Measurements from ENCODE around the gene USP47. TPM values are rescaled to one million over a fixed set of nuclear protein-coding genes. Genes with fewer than 3 reads are reported as not detected.

USP47 gene
- total RNA-seq, 2 experiments from 2014 or later: 42.2 to 44.1 TPM

DNA sequence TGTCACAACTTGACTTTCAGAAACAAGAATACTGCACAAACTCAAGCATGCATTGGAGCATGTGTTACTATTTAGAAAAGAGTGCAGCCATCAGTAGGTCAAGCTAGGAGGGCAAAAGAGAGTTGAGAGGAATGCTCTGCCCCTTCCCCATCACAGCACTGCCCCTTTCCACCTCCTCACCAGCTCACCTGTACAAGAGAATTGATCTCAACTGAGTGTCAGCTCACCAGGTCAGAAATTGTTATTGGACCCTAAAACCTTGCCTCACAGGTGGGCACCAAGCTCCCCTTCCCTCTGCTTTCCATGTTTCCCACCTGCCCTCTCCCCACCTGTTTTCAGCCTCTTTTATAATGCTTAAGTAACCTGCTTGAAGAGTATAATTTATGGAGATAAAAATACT lies 117.8 kb downstream of the USP47 start:
- no peaks in the 10 kb centered on the region for H3K9me3 ChIP-seq (ENCODE audit: low read length)
- POLR2A ChIA-PET: interaction anchor here (0.7 to 1.4 kb wide), 2 partner anchors 12 to 727 kb away, joined by 3 to 4 read pairs; no protein-coding TSS in a partner anchor
- BruUV-seq (replicated peaks): no TSS peak
- no peak overlapping the region for H3K27ac ChIP-seq (ENCODE audit: low read depth, low read length, poor library complexity, severe bottlenecking)
- CTCF ChIA-PET (ENCODE audit: unreplicated experiment): no interaction called here
- no peaks in the 10 kb centered on the region for H4K20me1 ChIP-seq (ENCODE audit: insufficient read depth, low read length)
- H2AFZ ChIP-seq (ENCODE audit: low read length): no peak overlapping the region
- intact Hi-C loops (cut with micrococcal nuclease; ENCODE audit: unreplicated experiment): no loop called here
- H3K4me2 ChIP-seq (ENCODE audit: low read length): no peak overlapping the region
- no peaks in the 10 kb centered on the region for H3K4me1 ChIP-seq (ENCODE audit: insufficient read depth, low read length, poor library complexity, severe bottlenecking)
- TF ChIP-seq, protein P1, sequence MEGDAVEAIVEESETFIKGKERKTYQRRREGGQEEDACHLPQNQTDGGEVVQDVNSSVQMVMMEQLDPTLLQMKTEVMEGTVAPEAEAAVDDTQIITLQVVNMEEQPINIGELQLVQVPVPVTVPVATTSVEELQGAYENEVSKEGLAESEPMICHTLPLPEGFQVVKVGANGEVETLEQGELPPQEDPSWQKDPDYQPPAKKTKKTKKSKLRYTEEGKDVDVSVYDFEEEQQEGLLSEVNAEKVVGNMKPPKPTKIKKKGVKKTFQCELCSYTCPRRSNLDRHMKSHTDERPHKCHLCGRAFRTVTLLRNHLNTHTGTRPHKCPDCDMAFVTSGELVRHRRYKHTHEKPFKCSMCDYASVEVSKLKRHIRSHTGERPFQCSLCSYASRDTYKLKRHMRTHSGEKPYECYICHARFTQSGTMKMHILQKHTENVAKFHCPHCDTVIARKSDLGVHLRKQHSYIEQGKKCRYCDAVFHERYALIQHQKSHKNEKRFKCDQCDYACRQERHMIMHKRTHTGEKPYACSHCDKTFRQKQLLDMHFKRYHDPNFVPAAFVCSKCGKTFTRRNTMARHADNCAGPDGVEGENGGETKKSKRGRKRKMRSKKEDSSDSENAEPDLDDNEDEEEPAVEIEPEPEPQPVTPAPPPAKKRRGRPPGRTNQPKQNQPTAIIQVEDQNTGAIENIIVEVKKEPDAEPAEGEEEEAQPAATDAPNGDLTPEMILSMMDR (conservative IDR thresholded peaks at IDR 0.05; ENCODE audit: low read length): no peak
- no peak for TF ChIP-seq EZH2phosphoT487 (IDR thresholded peaks at IDR 0.05; ENCODE audit: borderline replicate concordance, low read depth, low read length)
- peaks cover 33% of the 10 kb centered on the region for H3K36me3 ChIP-seq (ENCODE audit: insufficient read depth, low read length)
- H3K79me2 ChIP-seq (ENCODE audit: insufficient read depth, low read depth, low read length): no peaks in the 10 kb centered on the region
- DNase-seq (ENCODE audit: low spot score): no peak
- H3K9me2 ChIP-seq (ENCODE audit: insufficient read depth, low read length): no peaks in the 10 kb centered on the region
- no peak overlapping the region for H3K4me3 ChIP-seq (ENCODE audit: low read depth, low read length, poor library complexity, severe bottlenecking)

DNA sequence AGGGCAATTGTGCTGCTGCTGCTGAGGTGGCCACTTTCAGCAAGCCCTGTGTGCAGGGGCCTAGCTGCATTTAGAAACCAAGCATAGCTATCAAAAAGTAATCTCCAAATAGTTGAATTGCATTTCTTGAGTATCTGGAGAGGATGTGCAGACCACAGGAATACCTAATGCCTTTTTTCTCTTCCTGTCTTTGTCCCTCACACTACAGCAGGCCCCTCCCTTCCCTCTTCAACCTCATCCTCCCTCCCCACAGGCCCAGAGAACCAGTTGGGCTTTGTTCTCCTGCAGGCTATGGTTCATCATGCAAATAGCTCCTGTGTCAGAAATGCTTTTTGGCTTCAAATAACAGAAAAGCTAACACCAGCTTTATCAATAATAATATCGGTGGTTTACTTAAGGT lies 118.9 kb downstream of the USP47 start:
- H3K9me3 ChIP-seq (ENCODE audit: low read length): no peaks in the 10 kb centered on the region
- BruUV-seq (replicated peaks): no TSS peak
- TF ChIP-seq, protein P1 (conservative IDR thresholded peaks at IDR 0.05; ENCODE audit: low read length): no peak
- no peak for TF ChIP-seq EZH2phosphoT487 (IDR thresholded peaks at IDR 0.05; ENCODE audit: borderline replicate concordance, low read depth, low read length)
- H3K9me2 ChIP-seq (ENCODE audit: insufficient read depth, low read length): no peaks in the 10 kb centered on the region
- ChIA-PET CTCF (ENCODE audit: unreplicated experiment) (no interaction called here), POLR2A (interaction anchor here (1.4 kb wide), 1 partner anchor 14 kb away, joined by 4 read pairs; no protein-coding TSS in a partner anchor)
- no peak for DNase-seq (ENCODE audit: low spot score)
- no peak overlapping the region for H3K27ac ChIP-seq (ENCODE audit: low read depth, low read length, poor library complexity, severe bottlenecking)
- no peaks in the 10 kb centered on the region for H3K79me2 ChIP-seq (ENCODE audit: insufficient read depth, low read depth, low read length)
- H4K20me1 ChIP-seq (ENCODE audit: insufficient read depth, low read length): no peaks in the 10 kb centered on the region
- H2AFZ ChIP-seq (ENCODE audit: low read length): no peak overlapping the region
- intact Hi-C loops (cut with micrococcal nuclease; ENCODE audit: unreplicated experiment): no loop called here
- no peaks in the 10 kb centered on the region for H3K4me1 ChIP-seq (ENCODE audit: insufficient read depth, low read length, poor library complexity, severe bottlenecking)
- no peak overlapping the region for H3K4me3 ChIP-seq (ENCODE audit: low read depth, low read length, poor library complexity, severe bottlenecking)
- H3K4me2 ChIP-seq (ENCODE audit: low read length): no peak overlapping the region
- peaks cover 22% of the 10 kb centered on the region for H3K36me3 ChIP-seq (ENCODE audit: insufficient read depth, low read length)

DNA sequence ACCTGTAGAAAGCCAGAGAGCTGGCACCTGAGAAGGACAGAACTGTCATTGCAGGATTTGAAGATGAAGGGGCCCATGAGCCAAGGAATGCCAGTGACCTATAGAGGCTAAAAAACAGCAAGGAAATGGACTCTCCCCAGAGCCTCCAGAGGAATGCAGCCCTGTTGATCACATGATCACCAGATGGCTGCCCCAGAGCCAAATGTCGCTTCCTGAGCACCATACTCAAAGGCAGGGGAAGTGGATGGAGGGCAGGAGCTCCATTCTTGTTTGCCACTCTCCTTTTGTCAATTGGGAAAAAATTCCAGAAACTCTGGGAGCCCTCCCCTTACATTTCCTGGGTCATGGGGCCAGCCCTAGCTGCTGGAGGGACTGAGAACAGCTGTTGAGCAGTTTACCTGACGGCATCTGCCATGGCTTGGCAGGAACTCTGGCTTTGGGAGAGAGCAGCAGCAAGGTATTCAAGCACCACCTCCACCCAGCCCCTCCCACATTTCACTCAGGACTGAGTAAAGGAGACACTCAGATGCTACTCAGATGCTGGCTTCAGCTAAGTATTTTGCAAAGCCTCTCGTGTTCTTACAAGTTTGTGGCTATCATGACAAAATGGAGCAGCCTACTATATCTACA lies 119.7 kb downstream of the USP47 start:
- Histone ChIP-seq H3K4me3 (ENCODE audit: low read depth, low read length, poor library complexity, severe bottlenecking) (no peak overlapping the region), H3K36me3 (ENCODE audit: insufficient read depth, low read length) (peaks cover 14% of the 10 kb centered on the region), H3K27ac (ENCODE audit: low read depth, low read length, poor library complexity, severe bottlenecking) (no peak overlapping the region), H3K79me2 (ENCODE audit: insufficient read depth, low read depth, low read length) (no peaks in the 10 kb centered on the region), H4K20me1 (ENCODE audit: insufficient read depth, low read length) (no peaks in the 10 kb centered on the region), H3K9me3 (ENCODE audit: low read length) (no peaks in the 10 kb centered on the region), H3K4me2 (ENCODE audit: low read length) (no peak overlapping the region), H2AFZ (ENCODE audit: low read length) (no peak overlapping the region), H3K4me1 (ENCODE audit: insufficient read depth, low read length, poor library complexity, severe bottlenecking) (no peaks in the 10 kb centered on the region), H3K9me2 (ENCODE audit: insufficient read depth, low read length) (no peaks in the 10 kb centered on the region)
- intact Hi-C loops (cut with micrococcal nuclease; ENCODE audit: unreplicated experiment): no loop called here
- no TSS peak for BruUV-seq (replicated peaks)
- ChIA-PET CTCF (ENCODE audit: unreplicated experiment) (no interaction called here), POLR2A (no interaction called here)
- DNase-seq (ENCODE audit: low spot score): no peak
- TF ChIP-seq, protein P1 (conservative IDR thresholded peaks at IDR 0.05; ENCODE audit: low read length): no peak
- TF ChIP-seq EZH2phosphoT487 (IDR thresholded peaks at IDR 0.05; ENCODE audit: borderline replicate concordance, low read depth, low read length): no peak
